MM.1S (cell line): ENCODE measurements around the gene CYTH4.

Source experiments
- CTCF ChIP-seq: fragments of 300-600 bp; sonication (generic); IDR thresholded peaks from 2 replicates; pipeline ENCODE4 v1.5.1; 2016; ENCODE audit warnings: antibody characterized with exemption, low read length, mixed read lengths
- EZH2 ChIP-seq: fragments of 300-600 bp; sonication (generic); optimal IDR thresholded peaks from 2 replicates; pipeline ENCODE3; 2017; ENCODE audit warnings: low read depth, mild to moderate bottlenecking, antibody characterized with exemption, low read length, mixed read lengths
- EZH2phosphoT487 ChIP-seq: fragments of 300-600 bp; sonication (generic); IDR thresholded peaks from 2 replicates; pipeline ENCODE4 v1.6.1; 2018; ENCODE audit warnings: antibody characterized with exemption, low read length

- TF ChIP-seq CTCF (no peak), EZH2 (no peak), EZH2phosphoT487 (no peak)
These were observed 45.7 kb downstream of the CYTH4 start for GRCh38 chr22:37328017-37328416.
